Measurements from ENCODE around the gene VWDE. TPM values are rescaled to one million over a fixed set of nuclear protein-coding genes. Genes with fewer than 3 reads are reported as not detected.

VWDE gene
- total RNA-seq, 1 donor from 2014 or later: 3.2 TPM

DNA sequence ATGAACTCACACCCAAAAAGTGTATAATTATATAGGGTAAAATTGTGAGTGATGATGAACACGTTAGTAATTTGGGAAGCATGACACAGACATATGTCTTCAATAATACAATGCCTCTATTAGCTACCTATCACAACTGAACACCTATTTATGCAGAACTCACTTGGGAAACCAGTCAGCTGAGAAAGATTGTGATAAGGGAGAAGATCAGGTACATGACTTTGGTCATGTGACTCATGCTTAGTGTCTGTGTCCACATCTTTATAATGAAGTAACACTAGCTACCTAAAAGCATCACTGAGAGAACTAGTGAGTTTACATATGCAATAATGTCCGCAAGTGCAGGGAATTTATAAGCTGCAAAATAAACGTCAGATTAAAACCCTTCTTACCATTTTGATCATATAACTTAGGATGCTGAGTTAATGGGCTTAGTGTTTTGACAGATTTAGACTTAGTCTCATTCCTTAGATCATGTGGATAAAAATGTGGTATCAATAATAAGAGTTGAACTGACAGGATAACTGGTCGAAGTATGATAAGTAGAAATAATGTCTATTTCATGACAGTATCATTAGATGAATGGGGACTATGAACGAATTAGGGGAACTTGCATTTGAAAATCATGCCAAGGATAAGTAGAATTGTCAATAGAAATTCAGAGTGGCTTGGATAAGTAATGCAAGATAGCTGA lies 11.6 kb downstream of the VWDE start:
- DNase-seq (ENCODE audit: low spot score): no peak
- no peaks in the 10 kb centered on the region for H3K27me3 Mint-ChIP-seq (ENCODE audit: unreplicated experiment)
- no peak overlapping the region for H3K27ac Mint-ChIP-seq (ENCODE audit: unreplicated experiment)
- no peaks in the 10 kb centered on the region for H3K36me3 Mint-ChIP-seq (ENCODE audit: low read depth, unreplicated experiment)
- no peaks in the 10 kb centered on the region for H3K4me1 Mint-ChIP-seq (ENCODE audit: unreplicated experiment)
- H3K9me3 Mint-ChIP-seq (ENCODE audit: unreplicated experiment): no peaks in the 10 kb centered on the region
- TF ChIP-seq, protein P1, sequence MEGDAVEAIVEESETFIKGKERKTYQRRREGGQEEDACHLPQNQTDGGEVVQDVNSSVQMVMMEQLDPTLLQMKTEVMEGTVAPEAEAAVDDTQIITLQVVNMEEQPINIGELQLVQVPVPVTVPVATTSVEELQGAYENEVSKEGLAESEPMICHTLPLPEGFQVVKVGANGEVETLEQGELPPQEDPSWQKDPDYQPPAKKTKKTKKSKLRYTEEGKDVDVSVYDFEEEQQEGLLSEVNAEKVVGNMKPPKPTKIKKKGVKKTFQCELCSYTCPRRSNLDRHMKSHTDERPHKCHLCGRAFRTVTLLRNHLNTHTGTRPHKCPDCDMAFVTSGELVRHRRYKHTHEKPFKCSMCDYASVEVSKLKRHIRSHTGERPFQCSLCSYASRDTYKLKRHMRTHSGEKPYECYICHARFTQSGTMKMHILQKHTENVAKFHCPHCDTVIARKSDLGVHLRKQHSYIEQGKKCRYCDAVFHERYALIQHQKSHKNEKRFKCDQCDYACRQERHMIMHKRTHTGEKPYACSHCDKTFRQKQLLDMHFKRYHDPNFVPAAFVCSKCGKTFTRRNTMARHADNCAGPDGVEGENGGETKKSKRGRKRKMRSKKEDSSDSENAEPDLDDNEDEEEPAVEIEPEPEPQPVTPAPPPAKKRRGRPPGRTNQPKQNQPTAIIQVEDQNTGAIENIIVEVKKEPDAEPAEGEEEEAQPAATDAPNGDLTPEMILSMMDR (IDR thresholded peaks at IDR 0.05; ENCODE audit: unreplicated experiment): no peak
- H3K4me3 Mint-ChIP-seq (ENCODE audit: unreplicated experiment): no peak overlapping the region

DNA sequence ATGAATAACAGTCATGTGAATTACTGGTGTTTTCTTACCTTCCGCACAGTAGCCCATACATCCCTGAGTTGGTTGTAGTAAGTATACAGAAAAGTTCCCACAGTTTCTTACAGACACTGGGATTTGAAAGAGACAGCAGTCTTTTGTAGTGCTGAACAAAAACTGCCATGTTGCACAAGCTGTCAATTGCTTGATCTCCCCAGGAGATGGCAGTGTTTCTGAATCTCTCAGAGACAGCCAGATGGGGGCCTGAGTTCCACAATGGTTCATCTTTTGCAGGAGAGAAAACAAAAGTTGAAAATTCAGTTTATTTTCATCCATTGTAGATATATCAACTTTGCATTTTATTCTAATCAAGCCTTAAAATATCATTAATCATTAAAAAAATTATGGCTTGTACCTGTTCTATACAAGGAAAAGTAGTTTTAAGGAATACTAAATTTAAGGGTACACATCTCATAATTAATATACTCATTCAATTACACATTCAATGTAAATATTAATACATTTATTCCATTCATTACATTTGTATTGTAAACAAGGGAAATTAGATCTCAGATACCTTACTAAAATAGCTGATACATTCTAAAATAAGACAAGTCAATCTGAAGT lies 14.5 kb downstream of the VWDE start:
- H3K4me1 Mint-ChIP-seq (ENCODE audit: unreplicated experiment): no peaks in the 10 kb centered on the region
- no peaks in the 10 kb centered on the region for H3K36me3 Mint-ChIP-seq (ENCODE audit: low read depth, unreplicated experiment)
- TF ChIP-seq, protein P1 (IDR thresholded peaks at IDR 0.05; ENCODE audit: unreplicated experiment): peak; percentile 54
- DNase-seq (ENCODE audit: low spot score): peak; percentile 65
- H3K27me3 Mint-ChIP-seq (ENCODE audit: unreplicated experiment): no peaks in the 10 kb centered on the region
- H3K4me3 Mint-ChIP-seq (ENCODE audit: unreplicated experiment): no peak overlapping the region
- no peaks in the 10 kb centered on the region for H3K9me3 Mint-ChIP-seq (ENCODE audit: unreplicated experiment)
- H3K27ac Mint-ChIP-seq (ENCODE audit: unreplicated experiment): no peak overlapping the region

DNA sequence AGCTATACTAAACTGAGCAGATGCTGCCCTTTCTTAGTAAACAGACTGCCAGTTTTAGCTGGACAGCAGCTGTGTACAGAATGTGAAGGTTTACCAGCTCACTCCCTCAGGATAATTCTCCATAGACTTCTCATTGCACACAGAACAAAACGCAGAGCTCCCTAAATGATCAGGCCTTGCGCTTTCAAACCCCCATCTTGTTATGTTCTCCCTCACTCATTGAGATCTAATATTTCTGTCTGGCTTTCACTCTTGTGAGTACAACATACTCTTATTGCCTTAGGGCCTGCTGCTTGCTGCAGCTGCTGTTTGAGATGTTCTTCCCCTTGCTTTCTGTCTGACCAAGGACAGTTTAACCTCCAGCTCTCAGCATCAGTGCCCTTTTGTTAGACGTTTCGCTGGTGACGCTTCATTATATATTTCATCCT lies 17.3 kb downstream of the VWDE start:
- H3K9me3 Mint-ChIP-seq (ENCODE audit: unreplicated experiment): no peaks in the 10 kb centered on the region
- H3K27ac Mint-ChIP-seq (ENCODE audit: unreplicated experiment): no peak overlapping the region
- TF ChIP-seq, protein P1 (IDR thresholded peaks at IDR 0.05; ENCODE audit: unreplicated experiment): no peak
- no peak overlapping the region for H3K4me3 Mint-ChIP-seq (ENCODE audit: unreplicated experiment)
- no peak for DNase-seq (ENCODE audit: low spot score)
- no peaks in the 10 kb centered on the region for H3K4me1 Mint-ChIP-seq (ENCODE audit: unreplicated experiment)
- no peaks in the 10 kb centered on the region for H3K27me3 Mint-ChIP-seq (ENCODE audit: unreplicated experiment)
- H3K36me3 Mint-ChIP-seq (ENCODE audit: low read depth, unreplicated experiment): no peaks in the 10 kb centered on the region

DNA sequence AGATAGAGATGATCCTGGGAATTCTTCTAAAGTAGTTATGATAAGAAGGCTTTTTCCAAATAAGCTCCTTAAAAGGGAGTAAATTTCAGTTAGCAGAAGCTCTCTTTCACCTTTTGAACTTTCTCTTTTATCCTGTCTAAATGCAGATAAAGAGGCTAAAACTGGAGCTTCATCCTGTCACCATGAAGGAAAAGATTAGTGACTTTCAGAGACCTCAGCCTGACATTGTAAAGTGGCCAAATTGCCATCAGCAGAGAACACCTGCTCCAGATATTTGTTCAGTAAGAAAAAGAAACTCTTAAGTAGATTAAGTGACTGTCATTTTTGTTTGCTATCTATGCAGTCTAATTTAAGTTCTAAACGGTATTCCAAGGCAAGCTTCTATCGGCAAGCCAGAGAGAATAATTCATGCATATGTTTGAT lies 18.3 kb downstream of the VWDE start:
- H3K36me3 Mint-ChIP-seq (ENCODE audit: low read depth, unreplicated experiment): no peaks in the 10 kb centered on the region
- H3K27me3 Mint-ChIP-seq (ENCODE audit: unreplicated experiment): no peaks in the 10 kb centered on the region
- no peak overlapping the region for H3K27ac Mint-ChIP-seq (ENCODE audit: unreplicated experiment)
- TF ChIP-seq, protein P1 (IDR thresholded peaks at IDR 0.05; ENCODE audit: unreplicated experiment): no peak
- no peak overlapping the region for H3K4me3 Mint-ChIP-seq (ENCODE audit: unreplicated experiment)
- no peak for DNase-seq (ENCODE audit: low spot score)
- no peaks in the 10 kb centered on the region for H3K4me1 Mint-ChIP-seq (ENCODE audit: unreplicated experiment)
- H3K9me3 Mint-ChIP-seq (ENCODE audit: unreplicated experiment): no peaks in the 10 kb centered on the region

DNA sequence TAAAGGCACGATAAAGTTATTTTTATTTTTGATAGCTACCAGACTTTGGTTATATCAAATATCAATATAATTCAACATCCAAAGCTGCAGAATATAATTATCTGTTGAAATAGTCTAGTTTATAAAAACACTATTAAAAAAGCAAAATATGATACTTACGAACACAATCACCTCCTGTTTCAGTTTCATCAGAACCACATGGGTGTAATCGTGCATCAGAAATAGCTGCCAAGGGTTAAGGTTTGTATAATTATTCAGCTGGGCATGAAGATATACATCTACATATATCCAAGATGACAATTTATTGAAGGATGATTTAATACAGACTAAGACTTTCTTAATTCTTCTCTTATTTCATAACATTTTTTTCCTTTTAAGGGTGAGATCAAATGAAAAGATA lies 20.3 kb downstream of the VWDE start:
- Mint-ChIP-seq H3K9me3 (ENCODE audit: unreplicated experiment) (no peaks in the 10 kb centered on the region), H3K27me3 (ENCODE audit: unreplicated experiment) (no peaks in the 10 kb centered on the region), H3K4me3 (ENCODE audit: unreplicated experiment) (no peak overlapping the region), H3K36me3 (ENCODE audit: low read depth, unreplicated experiment) (no peaks in the 10 kb centered on the region), H3K27ac (ENCODE audit: unreplicated experiment) (no peak overlapping the region), H3K4me1 (ENCODE audit: unreplicated experiment) (no peaks in the 10 kb centered on the region)
- no peak for DNase-seq (ENCODE audit: low spot score)
- TF ChIP-seq, protein P1 (IDR thresholded peaks at IDR 0.05; ENCODE audit: unreplicated experiment): no peak
